ENCODE data around the gene NPC1. TPM values are rescaled to one million over a fixed set of nuclear protein-coding genes. Genes with fewer than 3 reads are reported as not detected.
A peak's percentile ranks its signal among the peaks of the same experiment; 100 is the strongest.
"Not testable (repeated sequence)": the region's sequence is repeated elsewhere in the genome, so short reads cannot be mapped to it uniquely, and the experiment has no call there.

The NPC1 gene
- total and polyA plus RNA-seq, 8 donors = 6.2 to 25.6 (median 11.0) TPM

- Histone ChIP-seq H3K4me3 (no peak overlapping the region), H3K36me3 (peaks cover 0 to 4% (median under 1%) of the 10 kb centered on the region in 3 donors), H3K9me3 (no peaks in the 10 kb centered on the region), H3K27me3 (no peaks in the 10 kb centered on the region), H3K27ac (no peak overlapping the region), H3K4me1 (no peaks in the 10 kb centered on the region)
- intact Hi-C loops (cut with DNase I) = loop anchor here in 1 of 3 donors (5.0 kb wide), 1 partner anchor 75 kb away; the partner anchor contains the start of gene NPC1
- DNase-seq (no peak), FAIRE-seq (no peak), ATAC-seq (no peak)
- TF ChIP-seq CTCF (IDR thresholded peaks at IDR 0.05) = no peak
- WGBS, 2 donors = 98 to 100% methylated on average over 1 of the region's 1 CpG
Observed at GRCh38 chr18:23512641-23513040, 73.7 kb downstream of the NPC1 start.

GRCh38 chr18:23512216-23512615, 74.1 kb downstream of the NPC1 start:
- ATAC-seq, H3K36me3 ChIP-seq: not testable (repeated sequence)

GRCh38 chr18:23510923-23511322, 75.4 kb downstream of the NPC1 start:
- not testable (repeated sequence) for H3K36me3 ChIP-seq
- WGBS, 2 donors = 94 to 98% methylated on average over 2 of the region's 2 CpGs

More at GRCh38 chr18:23512216-23512615, 74.1 kb downstream of the NPC1 start:
- H3K9me3 ChIP-seq, H3K27ac ChIP-seq, H3K4me3 ChIP-seq, FAIRE-seq, H3K4me1 ChIP-seq, DNase-seq, H3K27me3 ChIP-seq: not testable (repeated sequence)
- intact Hi-C loops (cut with DNase I) = loop anchor here in 1 of 3 donors (5.0 kb wide), 1 partner anchor 75 kb away; the partner anchor contains the start of gene NPC1
- WGBS, 2 donors = 91 to 94% methylated on average over 7 of the region's 7 CpGs

GRCh38 chr18:23506393-23506792, 79.9 kb downstream of the NPC1 start:
- no peaks in the 10 kb centered on the region for H3K27me3 ChIP-seq
- no peak overlapping the region for H3K27ac ChIP-seq
- intact Hi-C loops (cut with DNase I) = no loop called here
- FAIRE-seq (no peak), DNase-seq (no peak), ATAC-seq (no peak)
- H3K4me1 ChIP-seq = peaks cover 0 to 5% (median 5%) of the 10 kb centered on the region in 3 donors
- H3K4me3 ChIP-seq = no peak overlapping the region
- no peaks in the 10 kb centered on the region for H3K9me3 ChIP-seq
- no peak for TF ChIP-seq CTCF (IDR thresholded peaks at IDR 0.05)
- WGBS, 2 donors = 75 to 79% methylated on average over 6 of the region's 6 CpGs
- peaks cover 0 to 3% (median 0%) of the 10 kb centered on the region in 3 donors for H3K36me3 ChIP-seq

More at GRCh38 chr18:23510923-23511322, 75.4 kb downstream of the NPC1 start:
- intact Hi-C loops (cut with DNase I) = loop anchor here in 1 of 3 donors (5.0 kb wide), 1 partner anchor 76 kb away; the partner anchor contains the start of gene NPC1
- not testable (repeated sequence) for H3K4me3 ChIP-seq, DNase-seq, H3K4me1 ChIP-seq, H3K27me3 ChIP-seq, H3K9me3 ChIP-seq, FAIRE-seq, ATAC-seq, H3K27ac ChIP-seq

GRCh38 chr18:23504720-23505119, 81.6 kb downstream of the NPC1 start:
- DNase-seq = no peak
- intact Hi-C loops (cut with DNase I) = no loop called here
- Histone ChIP-seq H3K4me3 (peak overlapping the region in 3 of 4 donors; percentile 91 to 97 (median 94)), H3K9me3 (no peaks in the 10 kb centered on the region), H3K27ac (peak overlapping the region in 2 of 4 donors; percentile 14 to 29), H3K4me1 (peaks cover 0 to 5% (median 5%) of the 10 kb centered on the region in 3 donors), H3K27me3 (no peaks in the 10 kb centered on the region), H3K36me3 (no peaks in the 10 kb centered on the region)
- no peak for TF ChIP-seq CTCF (IDR thresholded peaks at IDR 0.05)
- no peak for FAIRE-seq
- 24 to 30% methylated on average over 3 of the region's 3 CpGs for WGBS, 2 donors
- no peak for ATAC-seq

- H3K4me1 ChIP-seq = peaks cover 0 to 5% (median 5%) of the 10 kb centered on the region in 3 donors
- ATAC-seq (no peak), FAIRE-seq (no peak), DNase-seq (no peak)
- intact Hi-C loops (cut with DNase I) = no loop called here
- no peaks in the 10 kb centered on the region for H3K27me3 ChIP-seq
- TF ChIP-seq CTCF (IDR thresholded peaks at IDR 0.05) = no peak
- 0 to 1% methylated on average over 21 of the region's 21 CpGs for WGBS, 2 donors
- H3K4me3 ChIP-seq = peak overlapping the region; percentile 91 to 97 (median 93)
- H3K27ac ChIP-seq = peak overlapping the region; percentile 31 to 96 (median 93)
- no peaks in the 10 kb centered on the region for H3K36me3 ChIP-seq
- H3K9me3 ChIP-seq = no peaks in the 10 kb centered on the region
Observed at GRCh38 chr18:23503963-23504344, 82.4 kb downstream of the NPC1 start.

Measured in pancreas (tissue), 10 donors.